Measurements from ENCODE around the gene ATP2A1.
"Not testable (repeated sequence)": the region's sequence is repeated elsewhere in the genome, so short reads cannot be mapped to it uniquely, and the experiment has no call there.

The ATP2A1 gene

DNA sequence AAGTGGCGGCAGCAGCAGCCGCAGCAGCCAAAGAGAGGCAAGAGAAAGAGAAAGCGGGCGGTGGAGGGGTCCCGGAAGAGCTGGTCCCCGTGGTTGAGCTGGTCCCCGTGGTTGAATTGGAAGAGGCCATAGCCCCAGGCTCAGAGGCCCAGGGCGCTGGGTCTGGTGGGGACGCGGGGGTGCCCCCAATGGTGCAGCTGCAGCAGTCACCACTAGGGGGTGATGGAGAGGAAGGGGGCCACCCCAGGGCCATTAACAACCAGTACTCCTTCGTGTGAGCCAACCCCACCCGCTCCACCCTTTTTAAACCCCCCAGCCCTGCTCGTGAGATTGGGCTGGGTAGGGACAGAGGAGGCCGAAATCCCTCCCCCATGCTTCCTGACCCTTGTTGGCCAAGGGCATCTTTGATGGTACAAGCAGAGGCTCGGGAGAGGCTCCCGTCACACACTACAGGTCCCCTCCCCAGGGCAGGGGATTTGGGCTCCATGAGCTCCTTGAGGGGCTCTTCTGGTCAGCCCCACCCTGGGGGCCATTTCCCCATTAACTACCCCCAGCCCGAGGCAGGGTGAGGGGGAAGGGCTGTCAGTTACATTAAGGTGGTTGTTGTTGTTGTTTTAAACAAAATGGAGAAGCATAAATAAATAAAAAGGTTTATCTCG is 4.6 kb upstream of the ATP2A1 start:
- Mint-ChIP-seq H3K9me3 (no peaks in the 10 kb centered on the region), H3K4me3 (no peak overlapping the region), H3K4me1 (peaks cover 36% of the 10 kb centered on the region), H3K27me3 (no peaks in the 10 kb centered on the region), H3K27ac (peak overlapping the region in 1 of 2 donors; percentile 54)
- ATAC-seq (peak; percentile 77), DNase-seq (peak; percentile 69 to 70)

DNA sequence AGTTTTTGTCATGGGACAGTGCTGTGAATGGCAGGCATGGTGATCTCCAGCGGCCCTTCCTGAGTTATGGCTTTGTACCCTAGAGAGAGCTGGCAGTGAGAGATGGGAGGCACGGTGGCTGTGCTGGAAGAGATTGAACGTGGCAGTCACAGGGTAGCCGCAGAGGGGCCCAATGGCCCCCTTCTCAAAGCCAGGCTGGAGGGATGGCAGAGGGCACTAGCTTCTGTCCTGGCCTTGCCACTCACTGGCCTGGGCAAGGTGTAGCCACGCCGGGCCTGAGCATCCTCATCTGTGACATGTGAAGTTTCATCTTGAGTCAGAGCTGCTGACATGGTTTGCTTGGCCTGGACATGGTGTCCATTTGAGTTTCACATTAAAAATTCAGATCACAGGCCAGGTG is 3.9 kb upstream of the ATP2A1 start:
- H3K4me1 Mint-ChIP-seq: peaks cover 44% of the 10 kb centered on the region
- no peak overlapping the region for H3K27ac Mint-ChIP-seq
- H3K27me3 Mint-ChIP-seq: no peaks in the 10 kb centered on the region
- H3K9me3 Mint-ChIP-seq: no peaks in the 10 kb centered on the region
- no peak overlapping the region for H3K4me3 Mint-ChIP-seq
- DNase-seq (no peak), ATAC-seq (no peak)

DNA sequence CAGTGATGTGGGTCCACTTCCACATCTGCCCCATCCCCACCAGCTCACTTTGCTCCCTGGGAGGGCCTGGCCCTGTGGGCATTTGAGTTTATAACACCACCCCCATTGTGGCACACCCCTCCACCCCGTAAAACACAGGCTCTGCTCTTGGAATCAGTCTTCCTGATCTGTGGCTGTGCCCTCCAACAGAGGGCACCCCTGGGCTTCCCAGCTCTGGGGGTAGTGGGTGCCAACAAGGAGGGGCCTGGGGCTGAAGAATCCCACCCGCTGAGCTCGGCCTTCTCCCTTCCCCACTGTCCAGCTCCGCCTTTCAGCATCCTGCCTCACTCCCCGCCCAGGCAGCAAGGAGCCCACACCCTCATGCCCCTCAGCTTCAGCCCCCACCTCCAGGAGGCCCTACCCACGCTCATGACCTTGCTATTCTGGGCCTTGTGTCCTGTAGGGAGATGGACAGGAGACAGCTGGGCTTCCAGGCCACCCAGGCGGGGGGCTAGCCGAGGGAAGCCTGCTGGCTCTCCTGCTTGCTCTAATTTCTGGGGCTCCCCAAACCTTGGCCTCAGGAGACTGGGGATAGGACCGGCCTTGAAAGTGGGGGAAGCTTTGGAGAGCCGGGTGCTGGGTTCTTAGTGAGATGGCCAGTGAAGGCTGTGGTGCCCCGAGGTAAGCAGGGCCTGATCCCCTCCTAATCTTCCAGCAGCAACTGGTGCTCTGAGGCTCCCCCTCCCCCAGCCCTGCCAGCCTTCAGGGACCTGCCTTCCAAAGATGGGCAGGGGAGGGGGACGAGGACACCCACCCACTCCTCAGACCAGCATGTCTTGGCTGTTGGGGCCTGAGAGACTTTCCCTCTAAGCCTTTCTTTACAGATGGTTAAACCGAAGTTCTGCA is 2.9 kb upstream of the ATP2A1 start:
- Mint-ChIP-seq H3K9me3 (no peaks in the 10 kb centered on the region), H3K27ac (peak overlapping the region in 1 of 2 donors; percentile 95), H3K4me1 (peaks cover 51% of the 10 kb centered on the region), H3K4me3 (no peak overlapping the region), H3K27me3 (peaks cover under 1% of the 10 kb centered on the region)
- ATAC-seq (no peak), DNase-seq (no peak)

DNA sequence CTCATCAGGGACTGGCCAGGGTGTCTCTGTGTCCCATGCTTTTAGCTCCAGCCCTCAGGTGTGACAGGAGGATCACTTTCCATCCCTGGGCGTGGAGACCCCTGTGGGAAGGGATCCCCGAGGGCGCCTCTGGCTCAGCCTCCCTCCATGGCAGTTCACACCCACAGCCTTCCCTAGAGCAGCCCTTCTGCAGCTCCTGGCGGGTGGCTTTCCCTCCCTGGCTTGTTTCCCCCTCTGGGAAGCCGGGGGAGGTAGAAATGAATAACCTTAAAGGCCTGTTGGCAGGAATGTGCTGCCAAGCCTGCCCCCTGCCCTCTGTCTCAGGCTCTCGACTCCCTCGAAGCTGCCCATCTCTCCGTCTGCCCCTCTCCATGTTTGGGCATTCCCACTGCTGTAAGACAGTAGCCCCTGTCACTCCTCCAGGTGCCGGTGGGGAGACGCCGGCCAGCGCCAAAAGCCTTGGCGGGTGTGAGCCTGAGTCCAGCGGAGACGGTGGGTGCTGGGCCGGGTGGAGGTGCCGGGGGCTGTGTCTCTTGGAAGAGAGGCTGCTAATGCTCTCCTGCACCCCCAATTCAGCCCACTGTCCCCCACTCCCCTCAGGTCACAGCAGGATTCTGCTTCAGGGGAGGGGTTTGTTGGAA is 2.1 kb upstream of the ATP2A1 start:
- no peak overlapping the region for H3K27ac Mint-ChIP-seq

DNA sequence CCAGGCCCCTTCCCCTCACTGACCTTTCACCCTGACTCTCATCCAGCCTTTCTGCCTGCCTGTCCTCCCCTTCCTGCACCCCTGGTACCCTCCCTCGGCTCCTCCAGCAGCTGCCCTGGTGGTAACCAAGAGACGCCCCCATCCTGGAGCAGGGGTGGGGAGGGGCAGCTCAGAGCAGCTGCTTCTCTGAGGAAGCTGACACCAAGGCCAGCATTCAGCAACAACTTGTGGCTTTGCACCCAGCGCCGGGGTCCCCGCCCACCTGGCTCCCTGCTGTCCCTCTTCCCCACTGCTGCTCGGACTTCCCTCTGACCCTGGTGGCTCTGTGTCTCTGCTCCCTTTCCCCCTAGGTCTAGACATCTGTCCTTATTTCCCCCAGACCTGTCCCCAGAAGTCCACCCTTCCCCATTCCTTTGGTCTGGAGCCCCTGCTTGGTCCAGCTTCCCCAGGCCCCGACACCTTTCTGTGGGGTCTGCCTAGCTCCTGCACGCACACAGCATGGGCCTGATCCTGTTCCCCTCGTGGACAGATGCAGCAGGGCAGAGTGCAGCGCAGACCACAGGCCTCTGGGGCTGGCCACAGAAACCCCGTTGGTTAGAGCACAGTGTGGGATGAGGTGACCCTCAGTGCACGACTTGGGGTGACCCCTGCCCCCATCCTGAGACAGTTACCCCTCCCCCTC is 1.2 kb upstream of the ATP2A1 start:
- no peak for DNase-seq
- H3K4me1 Mint-ChIP-seq: peaks cover 63% of the 10 kb centered on the region
- peak overlapping the region in 1 of 2 donors; percentile 81 for H3K27ac Mint-ChIP-seq
- no peak for ATAC-seq
- H3K4me3 Mint-ChIP-seq: no peak overlapping the region
- peaks cover 0 to 7% of the 10 kb centered on the region in 2 donors for H3K9me3 Mint-ChIP-seq
- H3K27me3 Mint-ChIP-seq: peaks cover 16% of the 10 kb centered on the region

More for the DNA sequence above, 2.1 kb upstream of the ATP2A1 start:
- Mint-ChIP-seq H3K4me1 (peaks cover 59% of the 10 kb centered on the region), H3K27me3 (peaks cover 8% of the 10 kb centered on the region), H3K9me3 (peaks cover 0 to 5% of the 10 kb centered on the region in 2 donors), H3K4me3 (no peak overlapping the region)
- no peak for DNase-seq
- no peak for ATAC-seq

DNA sequence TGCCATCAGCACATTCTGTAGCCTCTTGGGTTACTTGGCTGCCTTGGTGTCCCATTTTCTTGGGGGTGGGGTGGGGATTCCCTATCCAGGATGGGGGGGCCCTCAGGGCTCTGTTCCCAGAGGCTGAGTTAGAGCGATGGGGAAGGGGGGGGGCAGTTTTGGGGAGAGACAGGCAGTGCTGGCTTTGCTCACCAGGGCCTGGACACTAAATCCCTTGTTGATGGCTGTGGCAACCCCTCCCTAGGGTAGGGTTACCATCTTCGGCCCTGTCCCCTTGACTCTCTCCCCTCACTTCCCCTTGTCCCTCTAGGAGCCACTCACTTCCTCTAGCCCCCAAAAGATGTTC is 660 bp upstream of the ATP2A1 start:
- H3K4me1 Mint-ChIP-seq: peaks cover 63% of the 10 kb centered on the region
- peaks cover 0 to 7% of the 10 kb centered on the region in 2 donors for H3K9me3 Mint-ChIP-seq
- peak overlapping the region in 1 of 2 donors; percentile 43 for H3K4me3 Mint-ChIP-seq
- peak overlapping the region in 1 of 2 donors; percentile 57 for H3K27ac Mint-ChIP-seq
- DNase-seq: no peak
- H3K27me3 Mint-ChIP-seq: peaks cover 20% of the 10 kb centered on the region
- ATAC-seq: no peak

DNA sequence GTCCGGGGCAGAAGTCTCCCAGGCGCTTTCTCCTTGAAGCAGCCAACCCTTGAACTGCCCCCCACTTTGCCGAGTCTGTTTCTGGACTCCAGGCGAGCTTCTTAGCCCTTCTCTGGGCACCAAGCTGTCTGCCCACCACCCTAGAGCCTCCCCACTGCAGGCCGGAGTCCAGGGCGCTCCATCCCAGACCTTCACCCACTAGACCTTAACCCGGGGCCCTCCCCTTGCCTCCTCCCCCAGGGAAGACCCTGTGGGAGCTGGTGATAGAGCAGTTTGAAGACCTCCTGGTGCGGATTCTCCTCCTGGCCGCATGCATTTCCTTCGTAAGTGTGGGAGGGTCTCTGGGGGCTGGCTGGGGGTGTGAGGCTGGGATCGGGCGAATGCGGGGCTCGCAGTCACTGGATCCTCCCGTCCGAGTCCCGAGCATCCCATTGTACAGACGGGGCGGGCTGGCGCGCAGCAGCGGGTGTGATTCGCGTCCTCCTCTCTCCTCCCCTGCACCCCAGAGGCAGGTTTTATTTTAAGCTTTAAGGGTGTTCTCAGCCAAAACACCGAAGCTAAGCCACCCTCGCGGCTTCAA is 1.1 kb downstream of the ATP2A1 start:
- ATAC-seq (peak; percentile 60), DNase-seq (peak in 1 of 2 donors; percentile 21)
- Mint-ChIP-seq H3K9me3 (peaks cover 0 to 7% of the 10 kb centered on the region in 2 donors), H3K4me3 (peak overlapping the region; percentile 88 to 91), H3K27ac (peak overlapping the region; percentile 60 to 88), H3K4me1 (peaks cover 55% of the 10 kb centered on the region), H3K27me3 (peaks cover 31% of the 10 kb centered on the region)

DNA sequence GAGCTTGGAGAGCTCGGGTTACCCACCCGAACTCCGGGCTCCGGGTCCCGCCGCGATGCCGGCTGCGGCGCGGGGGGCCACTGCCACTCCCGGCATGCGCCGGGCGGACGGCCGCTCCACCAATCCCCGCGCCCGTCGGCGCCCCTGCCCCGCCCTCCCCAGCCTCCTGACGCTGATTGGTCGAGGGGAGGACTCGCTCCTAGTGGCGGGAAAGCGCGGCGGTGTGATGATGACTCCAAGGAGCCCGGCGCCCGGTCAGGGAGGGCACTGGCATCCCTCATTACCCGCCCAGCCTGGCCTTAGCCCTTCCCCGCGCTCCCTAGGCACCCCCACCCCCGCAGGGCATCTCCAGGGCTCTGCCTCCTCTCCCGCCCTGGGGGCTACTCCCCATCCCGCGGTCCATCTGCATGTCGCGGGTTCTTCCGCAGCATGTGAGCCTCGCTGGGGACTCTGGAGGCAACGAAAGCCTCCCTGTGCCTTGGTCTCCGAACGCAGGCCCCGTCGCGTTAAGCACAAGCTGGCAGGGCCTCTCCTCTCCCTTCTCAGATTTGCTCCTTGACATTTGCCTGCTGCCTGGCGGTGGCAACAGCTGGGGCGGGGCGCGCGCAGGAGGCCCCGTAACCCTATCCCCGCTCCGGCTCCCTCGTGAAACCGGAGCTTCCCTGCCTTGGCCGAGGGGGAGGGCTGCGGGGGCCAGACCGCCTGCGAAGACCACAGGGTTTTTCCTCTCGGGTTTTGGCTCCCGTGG is 1.7 kb downstream of the ATP2A1 start:
- peak overlapping the region; percentile 88 to 95 for H3K27ac Mint-ChIP-seq
- H3K4me3 Mint-ChIP-seq: peak overlapping the region; percentile 88 to 91
- peaks cover 31% of the 10 kb centered on the region for H3K27me3 Mint-ChIP-seq
- DNase-seq (peak; percentile 84 to 87), ATAC-seq (peak; percentile 95)
- H3K4me1 Mint-ChIP-seq: peaks cover 54% of the 10 kb centered on the region
- H3K9me3 Mint-ChIP-seq: peaks cover 0 to 7% of the 10 kb centered on the region in 2 donors

DNA sequence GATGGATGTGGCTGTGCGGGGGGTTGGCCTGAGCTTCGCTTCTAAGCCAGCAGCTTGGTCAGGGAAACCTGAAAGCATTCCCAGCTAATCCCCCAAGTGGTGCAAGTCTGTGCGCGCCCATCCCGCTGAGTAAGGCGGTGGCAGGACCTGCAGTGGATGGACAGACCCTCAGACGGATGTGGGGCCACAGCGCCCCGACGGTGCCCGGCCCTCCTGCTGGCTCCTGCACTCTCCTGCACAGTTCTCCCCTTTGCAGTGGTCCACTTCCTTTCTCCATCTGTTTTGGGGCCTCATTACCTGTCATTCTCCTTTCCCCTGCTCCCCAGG is 2.3 kb downstream of the ATP2A1 start:
- Mint-ChIP-seq H3K27me3 (peaks cover 31% of the 10 kb centered on the region), H3K4me3 (peak overlapping the region; percentile 84 to 91), H3K9me3 (peaks cover 0 to 7% of the 10 kb centered on the region in 2 donors), H3K27ac (peak overlapping the region; percentile 52 to 95), H3K4me1 (peaks cover 49% of the 10 kb centered on the region)
- ATAC-seq (no peak), DNase-seq (no peak)

DNA sequence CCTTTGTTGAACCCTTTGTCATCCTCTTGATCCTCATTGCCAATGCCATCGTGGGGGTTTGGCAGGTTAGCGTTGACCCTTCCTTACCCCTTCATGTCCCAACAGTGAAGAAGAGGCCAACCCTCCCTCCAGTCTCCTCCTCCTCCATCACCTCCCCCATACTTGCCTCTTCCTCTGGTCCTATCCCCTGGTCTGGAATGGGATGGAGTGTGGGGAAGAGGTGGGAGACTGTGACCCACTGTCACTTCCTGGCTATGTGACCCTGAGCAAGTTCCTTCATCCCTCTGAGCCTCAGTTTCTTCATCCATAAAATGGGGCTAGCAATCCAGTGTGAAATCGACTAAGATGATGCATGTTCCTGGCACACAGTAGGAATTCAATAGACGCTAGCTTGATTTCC is 2.7 kb downstream of the ATP2A1 start:
- peak overlapping the region in 1 of 2 donors; percentile 52 for H3K27ac Mint-ChIP-seq
- H3K9me3 Mint-ChIP-seq: peaks cover 0 to 7% of the 10 kb centered on the region in 2 donors
- no peak for DNase-seq
- H3K4me1 Mint-ChIP-seq: peaks cover 47% of the 10 kb centered on the region
- H3K4me3 Mint-ChIP-seq: peak overlapping the region; percentile 84 to 91
- ATAC-seq: no peak
- H3K27me3 Mint-ChIP-seq: peaks cover 31% of the 10 kb centered on the region

DNA sequence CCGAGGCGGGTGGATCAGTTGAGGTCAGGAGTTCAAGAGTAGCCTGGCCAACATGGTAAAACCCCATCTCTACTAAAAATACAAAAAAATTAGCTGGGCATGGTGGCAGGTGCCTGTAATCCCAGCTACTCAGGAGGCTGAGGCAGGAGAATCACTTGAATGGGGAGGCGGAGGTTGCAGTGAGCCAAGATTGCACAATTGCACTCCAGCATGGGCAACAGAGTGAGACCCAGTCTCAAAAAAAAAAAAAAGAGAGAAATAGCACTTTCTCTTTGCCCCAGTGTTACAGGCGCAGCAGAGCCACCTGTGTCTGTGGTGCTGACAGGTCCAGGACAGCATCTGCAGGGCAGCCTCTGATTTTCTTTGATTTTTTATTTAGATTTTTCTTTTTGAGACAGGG is 3.3 kb downstream of the ATP2A1 start:
- not testable (repeated sequence) for DNase-seq, H3K9me3 Mint-ChIP-seq, H3K27ac Mint-ChIP-seq, H3K4me3 Mint-ChIP-seq, ATAC-seq
- Mint-ChIP-seq H3K4me1 (peaks cover 47% of the 10 kb centered on the region), H3K27me3 (peaks cover 31% of the 10 kb centered on the region)

DNA sequence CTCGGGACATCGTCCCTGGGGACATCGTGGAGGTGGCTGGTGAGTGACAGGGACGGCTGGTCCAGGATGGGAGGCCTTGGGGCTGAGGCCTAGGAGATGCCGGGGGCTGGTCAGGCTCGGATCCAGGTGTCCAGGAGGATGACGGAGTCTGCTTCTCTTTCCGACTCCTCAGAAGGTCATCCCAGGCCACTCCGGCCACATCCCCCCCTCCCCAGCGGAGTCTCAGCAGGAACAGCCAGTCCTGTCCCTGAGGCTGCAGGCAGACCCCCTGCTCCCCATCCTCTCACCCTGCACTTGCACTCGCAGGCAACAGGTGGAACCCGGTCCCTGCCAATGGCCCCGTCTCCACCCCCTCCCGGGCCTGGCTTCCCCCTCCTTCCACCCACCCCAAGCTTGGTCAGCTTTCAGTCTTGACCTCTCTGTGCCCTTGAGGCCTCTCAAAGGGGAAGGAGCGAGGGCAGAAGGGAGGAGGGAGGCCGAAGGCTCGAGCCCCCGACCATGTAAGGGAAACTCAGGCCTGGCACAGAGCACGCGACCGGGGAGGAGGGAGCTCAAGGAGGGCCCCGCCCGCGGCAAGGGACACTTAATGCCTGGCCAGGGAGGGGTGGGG is 4.4 kb downstream of the ATP2A1 start:
- no peak for ATAC-seq
- no peak overlapping the region for H3K4me3 Mint-ChIP-seq
- H3K27ac Mint-ChIP-seq: no peak overlapping the region
- H3K4me1 Mint-ChIP-seq: peaks cover 37% of the 10 kb centered on the region
- peaks cover 31% of the 10 kb centered on the region for H3K27me3 Mint-ChIP-seq
- DNase-seq: no peak
- peaks cover 0 to 7% of the 10 kb centered on the region in 2 donors for H3K9me3 Mint-ChIP-seq

DNA sequence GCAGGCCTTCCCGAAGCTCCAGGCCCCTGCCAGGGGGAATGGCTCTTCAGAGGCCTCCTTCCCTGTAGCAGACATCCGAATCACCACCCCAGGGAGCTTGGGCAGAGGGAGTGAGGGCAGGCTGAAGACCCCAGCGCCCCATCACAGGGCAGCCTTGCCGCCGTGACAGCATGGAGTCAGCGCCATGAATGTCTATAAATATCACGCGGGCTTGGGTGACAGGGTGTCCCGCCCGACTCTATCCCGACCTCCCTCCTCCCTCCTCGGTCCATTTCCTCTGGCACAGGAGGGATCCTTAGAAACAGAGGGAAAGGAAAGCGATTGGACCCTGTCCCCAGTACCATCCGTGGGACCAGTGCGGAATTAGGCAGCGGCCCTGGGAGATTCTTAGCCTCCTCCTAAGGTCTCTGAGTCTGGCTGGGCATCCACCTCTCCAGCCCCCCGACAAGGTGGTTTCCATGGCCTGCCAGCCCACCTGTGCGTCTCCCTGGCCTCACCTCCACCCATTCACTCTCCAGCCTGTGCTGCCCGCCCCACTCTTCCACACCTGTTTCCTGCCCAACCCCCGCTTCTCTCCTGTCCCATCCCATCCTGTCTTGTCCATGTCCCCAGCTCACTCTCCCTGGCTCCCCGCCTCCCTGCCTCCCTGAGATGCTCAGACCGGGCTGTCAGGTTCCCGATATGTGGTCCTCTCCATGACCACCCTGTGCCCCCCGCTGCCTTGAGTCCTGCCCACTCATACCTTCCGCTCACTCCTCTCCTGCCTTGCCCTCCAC is 5.1 kb downstream of the ATP2A1 start:
- H3K9me3 Mint-ChIP-seq: peaks cover 0 to 7% of the 10 kb centered on the region in 2 donors
- DNase-seq (no peak), ATAC-seq (no peak)
- peaks cover 29% of the 10 kb centered on the region for H3K4me1 Mint-ChIP-seq
- H3K4me3 Mint-ChIP-seq: no peak overlapping the region
- peak overlapping the region in 1 of 2 donors; percentile 48 for H3K27ac Mint-ChIP-seq
- H3K27me3 Mint-ChIP-seq: peaks cover 31% of the 10 kb centered on the region

Measured in stimulated activated naive CD8-positive, alpha-beta T cell treated with anti-CD3 and anti-CD28 coated beads, Interleukin-15, amount 100 ng/mL, for 72 hours (primary cell).